ENCODE results near the gene CSK. TPM values are rescaled to one million over a fixed set of nuclear protein-coding genes. Genes with fewer than 3 reads are reported as not detected.

Gene CSK
- total RNA-seq, 1 experiment from 2014 or later: 82.6 TPM

- no peaks in the 10 kb centered on the region for H3K9me3 Mint-ChIP-seq (ENCODE audit: low read depth, unreplicated experiment)
- H3K27ac Mint-ChIP-seq (ENCODE audit: unreplicated experiment): no peak overlapping the region
- BruUV-seq (replicated peaks): no TSS peak
Measured at GRCh38 chr15:74851960-74852359, 70.1 kb downstream of the CSK start.

More at GRCh38 chr15:74851960-74852359, 70.1 kb downstream of the CSK start:
- no peak for TF ChIP-seq CTCF (IDR thresholded peaks at IDR 0.05; ENCODE audit: unreplicated experiment)
- intact Hi-C loops (cut with micrococcal nuclease; ENCODE audit: unreplicated experiment): no loop called here
- Mint-ChIP-seq H3K27me3 (ENCODE audit: unreplicated experiment) (no peaks in the 10 kb centered on the region), H3K4me1 (ENCODE audit: low read depth, unreplicated experiment) (peaks cover 4% of the 10 kb centered on the region), H3K36me3 (ENCODE audit: insufficient read depth, unreplicated experiment) (peaks cover 43% of the 10 kb centered on the region), H3K4me3 (ENCODE audit: low read depth, unreplicated experiment) (no peak overlapping the region)
- DNase-seq: no peak
- CTCF ChIA-PET: no interaction called here

Small RNA genes lying within 50 kb of the gene (microRNA-seq; reads per million reads assigned to microRNA genes)
- gene MIR4513 (not detected), gene MIR6882 (6.0 reads per million, percentile 20 among the genes with 10 or more reads in this experiment)

Other genes with a start within 250 kb of the CSK start
- 10.6 and 11.2 TPM in 2 replicates for gene ARID3B, start 240.9 kb upstream of the CSK start, total RNA-seq (2022)
- 89.2 and 93.5 TPM in 2 replicates for gene CLK3, start 166.2 kb upstream of the CSK start, total RNA-seq (2022)
- 65.1 and 70.1 TPM in 2 replicates for gene EDC3, start 86.1 kb upstream of the CSK start, total RNA-seq (2022)
- gene CYP1A1, start 56.6 kb upstream of the CSK start, total RNA-seq (2022): 3.0 and 3.4 TPM in 2 replicates
- not detected in 2 replicates for gene CYP1A2, start 33.2 kb upstream of the CSK start, total RNA-seq (2022)
- gene LMAN1L, start 30.8 kb downstream of the CSK start, total RNA-seq (2022): 0.35 and 1.1 TPM in 2 replicates
- gene CPLX3, start 44.5 kb downstream of the CSK start, total RNA-seq (2022): 0.21 and 0.29 TPM in 2 replicates
- gene ULK3, start 61.1 kb downstream of the CSK start, total RNA-seq (2022): 33.8 and 42.2 TPM in 2 replicates
- 114 and 115 TPM in 2 replicates for gene SCAMP2, start 91.3 kb downstream of the CSK start, total RNA-seq (2022)
- 63.3 and 76.1 TPM in 2 replicates for gene MPI, start 108.0 kb downstream of the CSK start, total RNA-seq (2022)
- gene FAM219B, start 124.8 kb downstream of the CSK start, total RNA-seq (2022): 48.1 and 56.2 TPM in 2 replicates
- 272 and 280 TPM in 2 replicates for gene COX5A, start 156.0 kb downstream of the CSK start, total RNA-seq (2022)
- gene RPP25, start 174.7 kb downstream of the CSK start, total RNA-seq (2022): 14.9 and 19.2 TPM in 2 replicates
- gene SCAMP5, start 213.5 kb downstream of the CSK start, total RNA-seq (2022): 10.7 and 13.6 TPM in 2 replicates
- 23.4 and 24.4 TPM in 2 replicates for gene PPCDC, start 241.5 kb downstream of the CSK start, total RNA-seq (2022)

Data from Calu3 (cell line).